ENCODE measurements around the gene ROBO4.

ROBO4 gene

DNA sequence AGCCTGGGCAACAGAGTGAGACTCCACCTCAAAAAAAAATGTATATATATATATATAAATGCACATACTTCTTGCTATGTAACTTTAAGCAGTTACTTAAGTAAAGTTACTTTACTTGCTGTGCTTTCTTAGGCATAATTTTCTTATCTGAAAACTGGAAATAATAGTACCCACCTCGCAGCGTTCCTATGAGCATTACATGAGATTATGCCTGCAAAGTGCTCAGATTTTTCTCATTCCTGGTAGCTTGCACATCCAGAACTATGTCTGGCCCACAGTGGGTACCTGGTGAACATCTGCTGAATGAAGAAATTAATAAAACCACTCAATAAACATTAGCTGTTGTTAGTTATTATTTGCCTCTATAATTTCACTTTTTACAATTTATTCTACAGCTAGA lies 38.5 kb downstream of the ROBO4 start:
- no peak overlapping the region for H3K27ac ChIP-seq (ENCODE audit: low read length, poor library complexity, severe bottlenecking)
- no peak overlapping the region for H3K4me2 ChIP-seq (ENCODE audit: low read length, poor library complexity, severe bottlenecking)
- 85% methylated on average over 2 of the region's 2 CpGs for WGBS
- H2AK5ac ChIP-seq (ENCODE audit: low read length, severe bottlenecking): no peak overlapping the region
- no peak overlapping the region for H3K4ac ChIP-seq (ENCODE audit: low read depth in 1 of 2, low read length in 2 of 2)
- H2BK5ac ChIP-seq (ENCODE audit: low read depth, low read length, poor library complexity, severe bottlenecking): no peak overlapping the region
- H2BK12ac ChIP-seq (ENCODE audit: low read length in 2 of 2): no peak overlapping the region
- H4K91ac ChIP-seq (ENCODE audit: low read length): no peak overlapping the region
- H3K27me3 ChIP-seq (ENCODE audit: control insufficient read depth in 1 of 2, insufficient read depth in 1 of 2, low read length in 2 of 2): peaks cover 59 to 76% of the 10 kb centered on the region in 2 experiments
- no peak for DNase-seq
- no peaks in the 10 kb centered on the region for H3K79me1 ChIP-seq (replicated peaks; ENCODE audit: low read length, poor library complexity, severe bottlenecking)
- H3K9me3 ChIP-seq (ENCODE audit: control insufficient read depth, low read length): peaks cover 7% of the 10 kb centered on the region
- H3K23ac ChIP-seq (ENCODE audit: low read length in 2 of 2): no peak overlapping the region
- no peak overlapping the region for H4K8ac ChIP-seq (ENCODE audit: low read length)
- H3K18ac ChIP-seq (ENCODE audit: low read depth in 1 of 2, low read length in 2 of 2): no peak overlapping the region
- H3K4me1 ChIP-seq (ENCODE audit: control insufficient read depth, insufficient read depth, low read depth, low read length): peaks cover 10% of the 10 kb centered on the region
- no peak overlapping the region for H2BK120ac ChIP-seq (ENCODE audit: low read depth, low read length)
- H2AFZ ChIP-seq (ENCODE audit: low read depth, low read length): no peak overlapping the region
- no peak overlapping the region for H3K9ac ChIP-seq (ENCODE audit: low read length)
- H3K4me3 ChIP-seq (ENCODE audit: insufficient read depth in 1 of 2, low read depth in 1 of 2, low read length in 2 of 2): no peak overlapping the region
- H2BK15ac ChIP-seq (ENCODE audit: low read depth, poor library complexity, severe bottlenecking): no peak overlapping the region
- no peaks in the 10 kb centered on the region for H3K36me3 ChIP-seq (ENCODE audit: control insufficient read depth in 1 of 2, insufficient read depth in 2 of 2, low read depth in 1 of 2, low read length in 2 of 2)
- H3K14ac ChIP-seq (ENCODE audit: low read length in 2 of 2): no peak overlapping the region

DNA sequence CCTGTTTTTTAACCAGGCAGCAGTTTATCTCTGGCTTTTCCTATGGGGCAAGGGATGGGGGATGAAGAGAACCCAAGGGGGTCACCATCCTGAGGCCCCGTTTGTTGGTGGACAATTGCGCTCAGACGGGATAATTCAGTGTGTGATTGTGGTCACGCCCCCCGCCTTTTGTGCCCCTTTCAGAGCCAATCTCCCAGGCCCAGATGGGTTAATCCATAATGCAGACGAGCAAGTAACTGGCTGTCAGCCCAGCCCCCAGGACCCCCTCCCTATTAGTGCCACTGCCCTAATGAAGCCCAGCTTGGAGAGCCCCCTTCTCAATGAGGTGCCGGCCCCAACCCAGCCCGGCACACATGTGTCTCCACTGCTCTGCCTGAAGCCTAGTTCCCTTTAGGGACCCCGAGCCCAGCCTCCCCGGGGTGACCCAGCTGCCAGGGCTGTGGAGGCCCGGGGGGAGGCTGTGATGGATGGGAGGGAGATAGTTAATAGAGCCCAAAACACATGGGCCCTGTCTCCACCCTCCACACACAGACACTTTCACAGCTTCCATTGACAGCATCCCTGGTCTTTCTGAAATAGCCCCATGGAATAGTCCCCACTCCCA lies 51.5 kb downstream of the ROBO4 start:
- Histone ChIP-seq H2BK12ac (ENCODE audit: low read length in 2 of 2) (no peak overlapping the region), H3K27me3 (ENCODE audit: control insufficient read depth in 1 of 2, insufficient read depth in 1 of 2, low read length in 2 of 2) (peaks cover 73 to 99% of the 10 kb centered on the region in 2 experiments), H3K9me3 (ENCODE audit: control insufficient read depth, low read length) (no peaks in the 10 kb centered on the region), H3K9ac (ENCODE audit: low read length) (no peak overlapping the region), H4K8ac (ENCODE audit: low read length) (no peak overlapping the region), H3K36me3 (ENCODE audit: control insufficient read depth in 1 of 2, insufficient read depth in 2 of 2, low read depth in 1 of 2, low read length in 2 of 2) (no peaks in the 10 kb centered on the region), H2AFZ (ENCODE audit: low read depth, low read length) (no peak overlapping the region), H3K4ac (ENCODE audit: low read depth in 1 of 2, low read length in 2 of 2) (no peak overlapping the region), H3K27ac (ENCODE audit: low read length, poor library complexity, severe bottlenecking) (no peak overlapping the region), H3K14ac (ENCODE audit: low read length in 2 of 2) (no peak overlapping the region), H3K4me1 (ENCODE audit: control insufficient read depth, insufficient read depth, low read depth, low read length) (peaks cover 6% of the 10 kb centered on the region), H2BK5ac (ENCODE audit: low read depth, low read length, poor library complexity, severe bottlenecking) (no peak overlapping the region), H3K79me1 (replicated peaks; ENCODE audit: low read length, poor library complexity, severe bottlenecking) (no peaks in the 10 kb centered on the region), H3K18ac (ENCODE audit: low read depth in 1 of 2, low read length in 2 of 2) (no peak overlapping the region), H3K4me2 (ENCODE audit: low read length, poor library complexity, severe bottlenecking) (no peak overlapping the region), H2BK15ac (ENCODE audit: low read depth, poor library complexity, severe bottlenecking) (no peak overlapping the region), H3K4me3 (ENCODE audit: insufficient read depth in 1 of 2, low read depth in 1 of 2, low read length in 2 of 2) (no peak overlapping the region), H2AK5ac (ENCODE audit: low read length, severe bottlenecking) (no peak overlapping the region), H2BK120ac (ENCODE audit: low read depth, low read length) (no peak overlapping the region), H3K23ac (ENCODE audit: low read length in 2 of 2) (no peak overlapping the region), H4K91ac (ENCODE audit: low read length) (no peak overlapping the region)
- WGBS: 38% methylated on average over 8 of the region's 11 CpGs
- no peak for DNase-seq

GRCh38 chr11:124844664-124845079 lies 53.0 kb downstream of the ROBO4 start:
- H2BK12ac ChIP-seq (ENCODE audit: low read length in 2 of 2): no peak overlapping the region
- no peak overlapping the region for H3K4ac ChIP-seq (ENCODE audit: low read depth in 1 of 2, low read length in 2 of 2)
- no peak overlapping the region for H3K4me3 ChIP-seq (ENCODE audit: insufficient read depth in 1 of 2, low read depth in 1 of 2, low read length in 2 of 2)
- H2BK15ac ChIP-seq (ENCODE audit: low read depth, poor library complexity, severe bottlenecking): no peak overlapping the region
- no peaks in the 10 kb centered on the region for H3K36me3 ChIP-seq (ENCODE audit: control insufficient read depth in 1 of 2, insufficient read depth in 2 of 2, low read depth in 1 of 2, low read length in 2 of 2)
- no peak overlapping the region for H3K14ac ChIP-seq (ENCODE audit: low read length in 2 of 2)
- no peak overlapping the region for H3K18ac ChIP-seq (ENCODE audit: low read depth in 1 of 2, low read length in 2 of 2)
- no peaks in the 10 kb centered on the region for H3K79me1 ChIP-seq (replicated peaks; ENCODE audit: low read length, poor library complexity, severe bottlenecking)
- no peak overlapping the region for H4K8ac ChIP-seq (ENCODE audit: low read length)
- H3K9ac ChIP-seq (ENCODE audit: low read length): no peak overlapping the region
- H3K9me3 ChIP-seq (ENCODE audit: control insufficient read depth, low read length): no peaks in the 10 kb centered on the region
- H2BK120ac ChIP-seq (ENCODE audit: low read depth, low read length): no peak overlapping the region
- peaks cover 77 to 100% of the 10 kb centered on the region in 2 experiments for H3K27me3 ChIP-seq (ENCODE audit: control insufficient read depth in 1 of 2, insufficient read depth in 1 of 2, low read length in 2 of 2)
- WGBS: 30% methylated on average over 8 of the region's 8 CpGs
- H2AFZ ChIP-seq (ENCODE audit: low read depth, low read length): no peak overlapping the region
- DNase-seq: no peak
- H2AK5ac ChIP-seq (ENCODE audit: low read length, severe bottlenecking): no peak overlapping the region
- H3K27ac ChIP-seq (ENCODE audit: low read length, poor library complexity, severe bottlenecking): no peak overlapping the region
- no peak overlapping the region for H3K4me2 ChIP-seq (ENCODE audit: low read length, poor library complexity, severe bottlenecking)
- H4K91ac ChIP-seq (ENCODE audit: low read length): no peak overlapping the region
- H2BK5ac ChIP-seq (ENCODE audit: low read depth, low read length, poor library complexity, severe bottlenecking): no peak overlapping the region
- peak overlapping the region in 1 of 2 experiments; percentile 36 for H3K23ac ChIP-seq (ENCODE audit: low read length in 2 of 2)
- H3K4me1 ChIP-seq (ENCODE audit: control insufficient read depth, insufficient read depth, low read depth, low read length): peaks cover 9% of the 10 kb centered on the region

- Histone ChIP-seq H2BK5ac (ENCODE audit: low read depth, low read length, poor library complexity, severe bottlenecking) (no peak overlapping the region), H3K18ac (ENCODE audit: low read depth in 1 of 2, low read length in 2 of 2) (no peak overlapping the region), H4K8ac (ENCODE audit: low read length) (no peak overlapping the region), H3K14ac (ENCODE audit: low read length in 2 of 2) (no peak overlapping the region), H4K91ac (ENCODE audit: low read length) (no peak overlapping the region), H2AK5ac (ENCODE audit: low read length, severe bottlenecking) (no peak overlapping the region), H3K4ac (ENCODE audit: low read depth in 1 of 2, low read length in 2 of 2) (no peak overlapping the region), H3K4me3 (ENCODE audit: insufficient read depth in 1 of 2, low read depth in 1 of 2, low read length in 2 of 2) (no peak overlapping the region), H3K9ac (ENCODE audit: low read length) (no peak overlapping the region), H2AFZ (ENCODE audit: low read depth, low read length) (no peak overlapping the region), H3K9me3 (ENCODE audit: control insufficient read depth, low read length) (no peaks in the 10 kb centered on the region), H3K36me3 (ENCODE audit: control insufficient read depth in 1 of 2, insufficient read depth in 2 of 2, low read depth in 1 of 2, low read length in 2 of 2) (no peaks in the 10 kb centered on the region), H2BK12ac (ENCODE audit: low read length in 2 of 2) (no peak overlapping the region), H3K23ac (ENCODE audit: low read length in 2 of 2) (no peak overlapping the region), H3K4me1 (ENCODE audit: control insufficient read depth, insufficient read depth, low read depth, low read length) (peaks cover 18% of the 10 kb centered on the region), H3K27me3 (ENCODE audit: control insufficient read depth in 1 of 2, insufficient read depth in 1 of 2, low read length in 2 of 2) (peaks cover 82 to 100% of the 10 kb centered on the region in 2 experiments), H3K79me1 (replicated peaks; ENCODE audit: low read length, poor library complexity, severe bottlenecking) (no peaks in the 10 kb centered on the region), H3K27ac (ENCODE audit: low read length, poor library complexity, severe bottlenecking) (no peak overlapping the region), H2BK15ac (ENCODE audit: low read depth, poor library complexity, severe bottlenecking) (no peak overlapping the region), H3K4me2 (ENCODE audit: low read length, poor library complexity, severe bottlenecking) (no peak overlapping the region), H2BK120ac (ENCODE audit: low read depth, low read length) (no peak overlapping the region)
- no peak for DNase-seq
- 19% methylated on average over 8 of the region's 8 CpGs for WGBS
These were observed 54.1 kb downstream of the ROBO4 start for GRCh38 chr11:124843616-124843910.
